LNCaP clone FGC (cell line): ENCODE measurements around the gene PARVB.
"Not testable (repeated sequence)": the region's sequence is repeated elsewhere in the genome, so short reads cannot be mapped to it uniquely, and the experiment has no call there.

Source experiments
- DNase-seq: peaks from one replicate; pipeline ENCODE4 v3.0.0-alpha.2; 2011; ENCODE audit warnings: low read depth
- H3K4me3 ChIP-seq: 2 replicates; pipeline ENCODE4 v1.5.1; 2011; ENCODE audit warnings: mild to moderate bottlenecking, low read depth, low read length, control low read depth
- CTCF ChIP-seq: IDR thresholded peaks from 2 replicates; pipeline ENCODE4 v1.5.1; 2012; ENCODE audit warnings: mild to moderate bottlenecking; ENCODE audit not compliant: control insufficient read depth, insufficient read depth; ENCODE audit errors: extremely low read depth

PARVB gene

GRCh38 chr22:44103735-44104480 lies 79.8 kb downstream of the PARVB start:
- no peak for TF ChIP-seq CTCF
- no peak for DNase-seq

GRCh38 chr22:44107340-44107739 lies 83.2 kb downstream of the PARVB start:
- no peak for TF ChIP-seq CTCF
- no peak for DNase-seq
- H3K4me3 ChIP-seq, result no peak overlapping the region

More at GRCh38 chr22:44103735-44104480, 79.8 kb downstream of the PARVB start:
- H3K4me3 ChIP-seq, result no peak overlapping the region

DNA sequence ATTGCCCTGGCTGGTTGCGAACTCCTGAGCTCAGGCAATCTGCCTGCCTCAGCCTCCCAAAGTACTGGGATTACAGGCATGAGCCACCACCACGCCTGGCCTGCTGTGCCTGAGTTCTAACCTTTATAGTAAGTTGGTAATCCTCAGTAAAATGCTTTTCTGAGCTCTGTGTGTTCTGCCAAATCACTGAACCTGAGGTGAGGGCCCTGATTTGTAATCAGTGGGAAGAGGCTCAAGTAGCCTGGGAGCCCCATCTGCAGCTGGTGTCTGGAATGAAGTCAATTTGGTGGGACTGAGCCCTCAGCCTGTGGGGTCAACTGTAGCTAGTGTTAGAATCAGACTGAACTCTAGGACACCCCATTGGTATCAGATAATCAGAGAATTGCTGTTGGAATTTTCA lies 84.0 kb downstream of the PARVB start:
- DNase-seq, result no peak
- H3K4me3 ChIP-seq, result no peak overlapping the region
- no peak for TF ChIP-seq CTCF

DNA sequence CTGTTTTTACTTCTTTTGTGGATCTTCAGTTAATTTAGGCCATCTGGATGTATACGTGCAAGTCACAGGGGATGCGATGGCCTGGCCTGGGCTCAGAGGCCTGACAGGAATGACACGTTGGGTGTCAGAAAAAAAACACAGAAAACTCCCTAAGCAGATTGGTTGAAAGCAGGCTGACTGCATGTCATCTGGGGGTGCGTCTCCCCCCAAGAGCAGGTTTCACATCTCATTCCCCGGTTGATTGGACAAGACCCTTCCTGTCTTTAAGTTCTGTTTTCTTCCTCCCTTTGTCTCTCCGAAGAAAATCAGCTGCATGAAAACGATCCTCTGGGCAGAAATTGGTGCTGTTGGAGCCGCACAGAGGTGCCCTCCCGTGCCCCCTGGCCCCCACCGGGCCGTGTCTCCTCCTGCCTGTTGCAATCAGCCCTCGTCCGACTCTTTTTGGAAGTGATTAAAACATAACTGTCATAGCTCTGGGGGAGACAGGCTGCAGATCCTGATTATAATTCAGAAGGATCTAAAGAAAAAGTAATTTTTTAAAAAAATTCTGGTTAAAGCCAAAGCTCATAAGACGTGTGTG lies 84.8 kb downstream of the PARVB start:
- H3K4me3 ChIP-seq, result no peak overlapping the region
- TF ChIP-seq CTCF, result no peak
- no peak for DNase-seq

DNA sequence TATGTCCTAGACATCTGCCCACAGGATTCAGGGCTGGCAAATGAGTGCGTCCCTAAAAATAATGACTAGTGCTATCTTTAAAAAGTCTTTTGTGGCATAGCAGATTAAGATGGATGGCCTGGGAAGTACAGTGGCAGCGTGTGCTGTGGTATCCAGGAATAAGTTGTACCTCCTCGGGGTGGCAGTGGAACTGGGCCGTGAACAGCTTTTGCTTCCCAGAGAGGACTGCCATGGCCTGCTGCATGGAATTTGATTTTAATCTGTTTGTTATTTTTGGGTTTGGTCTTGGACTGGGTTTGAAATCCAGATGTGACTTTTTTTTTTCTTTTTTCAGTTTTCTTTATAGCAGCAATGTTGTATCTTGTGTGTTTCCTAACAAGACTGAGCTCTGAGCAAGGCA lies 85.3 kb downstream of the PARVB start:
- TF ChIP-seq CTCF, result no peak
- no peak overlapping the region for H3K4me3 ChIP-seq
- no peak for DNase-seq

GRCh38 chr22:44110656-44111055 lies 86.6 kb downstream of the PARVB start:
- H3K4me3 ChIP-seq, DNase-seq: not testable (repeated sequence)

DNA sequence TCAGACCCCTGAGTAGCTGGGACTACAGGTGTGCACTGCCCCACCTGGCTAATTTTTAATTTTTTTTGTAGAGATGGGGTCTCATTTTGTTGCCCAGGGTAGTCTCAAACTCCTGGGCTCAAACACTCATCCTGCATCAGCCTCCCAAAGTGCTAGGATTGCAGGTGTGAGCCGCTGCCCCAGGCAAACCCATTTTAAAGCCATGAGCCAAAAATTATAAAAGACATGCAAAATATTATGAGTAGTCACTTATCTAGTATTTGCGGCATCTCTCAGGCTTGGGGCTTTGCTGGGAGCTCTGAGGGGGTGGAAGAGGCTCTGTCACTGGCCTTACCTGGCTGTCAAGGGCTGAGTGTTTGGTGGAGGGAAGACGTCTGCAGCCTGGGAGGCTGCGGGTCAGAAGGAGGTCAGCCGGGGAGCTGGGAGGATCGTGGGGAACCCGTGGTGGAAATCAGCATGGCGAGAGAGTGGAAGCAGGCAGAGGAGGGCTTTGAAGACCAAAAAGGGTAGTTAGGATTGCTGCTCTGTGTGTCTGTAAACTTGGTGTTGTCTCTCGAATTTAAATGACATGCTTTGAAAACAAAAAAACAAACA lies 87.6 kb downstream of the PARVB start:
- TF ChIP-seq CTCF, result no peak
- H3K4me3 ChIP-seq, result no peak overlapping the region
- no peak for DNase-seq
